GM12878 (cell line): ENCODE data around the gene DLGAP5. TPM values are rescaled to one million over a fixed set of nuclear protein-coding genes. Genes with fewer than 3 reads are reported as not detected.

Source experiments
- ATAC-seq: fragments of 200-7000 bp; cut with Tn5 transposase; 3 replicates; pipeline ENCODE4 v1.9.1; 2020; ENCODE audit warnings: mild to moderate bottlenecking, moderate library complexity
- BruUV-seq: library from RNA; stranded (reverse); fragments of 400-500 nt; replicated peaks from 2 replicates; lab custom pipeline; 2021; lab: Mats Ljungman, UMichigan
- CTCF ChIA-PET: fragments of 300-600 bp; sonication (Branson Sonifier 250); formaldehyde crosslinking; extraction: SDS; loops from one replicate; lab custom pipeline; 2021; ENCODE audit warnings: inconsistent platforms; lab: Yijun Ruan, JAX
- POLR2A ChIA-PET: fragments of 350-600 bp; formaldehyde crosslinking; extraction: SDS; loops from one replicate; lab custom pipeline; 2021; ENCODE audit warnings: inconsistent platforms; lab: Charles Lee
- RAD21 ChIA-PET: fragments of 300-600 bp; sonication (Branson Sonifier 250); formaldehyde crosslinking; loops from one replicate; lab custom pipeline; 2023; ENCODE audit warnings: antibody characterized with exemption; ENCODE audit not compliant: unreplicated experiment; lab: Charles Lee
- SMC1A ChIA-PET: fragments of 300-600 bp; sonication (Branson Sonifier 250); formaldehyde crosslinking; loops from one replicate; lab custom pipeline; 2023; ENCODE audit not compliant: unreplicated experiment, uncharacterized antibody; lab: Charles Lee
- DNase-seq: peaks from one replicate; pipeline ENCODE4 v3.0.0-alpha.2; 2011; ENCODE audit warnings: low read depth, low spot score
- FAIRE-seq: peaks from 3 replicates; lab custom pipeline; 2011; peaks lifted over from hg19 to GRCh38; lab: Jason Lieb, UNC
- H2AFZ ChIP-seq: 2 replicates; pipeline ENCODE4 v1.6.0; 2011; ENCODE audit warnings: low read depth, low read length, control low read depth; ENCODE audit not compliant: control insufficient read depth
- H3K27ac ChIP-seq: 2 replicates; pipeline ENCODE4 v1.5.1; 2011; ENCODE audit warnings: control low read depth; ENCODE audit not compliant: control insufficient read depth, insufficient read depth
- H3K27me3 ChIP-seq, 2 experiments: replicated peaks in 1 of 2; 2 replicates each; pipeline versions ENCODE4 v1.6.0 to v1.6.1; 2011; ENCODE audit warnings: low read length in 1 of 2; ENCODE audit not compliant: control insufficient read depth in 2 of 2, insufficient read depth in 2 of 2
- H3K36me3 ChIP-seq, 2 experiments: 2 replicates each; pipeline ENCODE4 v1.5.1; 2011; ENCODE audit warnings: low read length in 1 of 2; ENCODE audit not compliant: control insufficient read depth in 2 of 2, insufficient read depth in 2 of 2
- H3K4me1 ChIP-seq: 2 replicates; pipeline ENCODE4 v1.6.1; 2011; ENCODE audit warnings: mild to moderate bottlenecking, low read length, moderate library complexity, mixed read lengths; ENCODE audit not compliant: control insufficient read depth, insufficient read depth
- H3K4me2 ChIP-seq: 2 replicates; pipeline ENCODE4 v1.6.0; 2011; ENCODE audit warnings: control low read depth; ENCODE audit not compliant: control insufficient read depth, insufficient read depth
- H3K4me3 ChIP-seq: fragments of 200-600 bp; sonication (generic); 2 replicates; pipeline ENCODE4 v1.5.1; 2016
- H3K79me2 ChIP-seq: 2 replicates; pipeline ENCODE4 v1.6.0; 2011; ENCODE audit warnings: low read length; ENCODE audit not compliant: control insufficient read depth, insufficient read depth
- H3K9ac ChIP-seq: 2 replicates; pipeline ENCODE4 v1.8.0; 2011; ENCODE audit warnings: low read length, control low read depth, mixed read lengths; ENCODE audit not compliant: control insufficient read depth, insufficient read depth
- H3K9me3 ChIP-seq: replicated peaks from 3 replicates; pipeline ENCODE4 v1.5.1; 2011; ENCODE audit warnings: mild to moderate bottlenecking, low read length; ENCODE audit not compliant: control insufficient read depth, insufficient read depth
- H4K20me1 ChIP-seq: 2 replicates; pipeline ENCODE4 v1.6.0; 2011; ENCODE audit not compliant: control insufficient read depth, insufficient read depth
- CHD4 ChIP-seq: fragments of 200-600 bp; sonication (generic); IDR thresholded peaks from 2 replicates; pipeline ENCODE4 v1.6.1; 2016; ENCODE audit warnings: mild to moderate bottlenecking
- CREM ChIP-seq: IDR thresholded peaks from 2 replicates; pipeline ENCODE4 v1.6.1; 2014; ENCODE audit warnings: antibody characterized with exemption, low read depth
- IKZF2 ChIP-seq, 2 experiments: fragments of 450-650 bp; IDR thresholded peaks; 2 replicates each; pipeline ENCODE4 v1.6.1; 2017; ENCODE audit warnings: mild to moderate bottlenecking in 2 of 2, moderate library complexity in 2 of 2
- KDM1A ChIP-seq: fragments of 200-600 bp; sonication (generic); IDR thresholded peaks from 2 replicates; pipeline ENCODE4 v1.6.1; 2016; ENCODE audit warnings: borderline replicate concordance
- NRF1 ChIP-seq: conservative IDR thresholded peaks from 2 replicates; pipeline ENCODE4 v1.6.1; 2011; ENCODE audit warnings: mild to moderate bottlenecking, low read depth, low read length, improper control_type of control experiment
- PML ChIP-seq: IDR thresholded peaks from 2 replicates; pipeline ENCODE4 v1.6.1; 2012; ENCODE audit warnings: low read length, inconsistent platforms
- RB1 ChIP-seq: fragments of 450-650 bp; formaldehyde crosslinking; IDR thresholded peaks from 2 replicates; pipeline ENCODE4 v1.6.1; 2017; ENCODE audit warnings: mild to moderate bottlenecking, borderline replicate concordance
- YY1 ChIP-seq: IDR thresholded peaks from 2 replicates; pipeline ENCODE4 v1.6.1; 2011; ENCODE audit warnings: low read depth, mild to moderate bottlenecking, low read length
- ZBTB40 ChIP-seq: fragments of 450-650 bp; IDR thresholded peaks from 2 replicates; pipeline ENCODE4 v1.6.1; 2016; ENCODE audit warnings: mild to moderate bottlenecking, moderate library complexity, borderline replicate concordance
- ZNF274 ChIP-seq: IDR thresholded peaks from one replicate; pipeline ENCODE4 v1.8.0; 2011; ENCODE audit not compliant: insufficient read length, insufficient read depth
- in situ Hi-C: fragments of 300-500 bp; cut with MboI; formaldehyde crosslinking; loops from 9 replicates; pipeline ENCODE4 v1.14.3; 2018; ENCODE audit warnings: mixed read lengths
- intact Hi-C: fragments of 100-400 bp; cut with micrococcal nuclease; formaldehyde crosslinking; loops from one replicate; pipeline ENCODE4 v1.14.2; 2022; ENCODE audit not compliant: unreplicated experiment
- polyA plus RNA-seq, 11 experiments: library from polyadenylated mRNA; depleted of rRNA in 4 of 11; unstranded in 6 of 11; stranded (reverse) in 5 of 11; fragments of >200 nt; fragmentation: Nextera tagmentation in 4 of 11; fragmentation: Illumina TruSeq in 1 of 11; extraction: Ambion mirVana in 4 of 11; extraction: Trizol in 1 of 11; gene quantifications; 1 replicate in 1 of 11; 2 replicates in 10 of 11; pipeline versions ENCODE4 v1.2.1 to v1.2.3, GENCODE V29; 2011 to 2016; ENCODE audit warnings: inconsistent platforms in 2 of 11, missing spikeins in 2 of 11, low read depth in 1 of 11
- total RNA-seq, 4 experiments: library from RNA; depleted of rRNA in 3 of 4; stranded (reverse); fragments of >200 nt in 3 of 4; fragmentation: Illumina TruSeq in 1 of 4; extraction: Trizol in 1 of 4; gene quantifications; 2 replicates each; pipeline versions ENCODE4 v1.2.1 to v1.2.3, GENCODE V29; 2013 to 2021
- TF ChIP-seq, protein P1 (sequence below), 3 experiments: IDR thresholded peaks in 2 of 3; conservative IDR thresholded peaks in 1 of 3; 2 replicates each; pipeline ENCODE4 v1.5.1; 2011; ENCODE audit warnings: low read depth in 3 of 3, low read length in 3 of 3, mild to moderate bottlenecking in 3 of 3, control low read depth in 2 of 3, moderate library complexity in 2 of 3, inconsistent platforms in 1 of 3, mixed read lengths in 1 of 3; ENCODE audit not compliant: control insufficient read depth in 2 of 3, insufficient read depth in 1 of 3; ENCODE audit errors: extremely low read depth in 1 of 3
- TF ChIP-seq, protein P2 (sequence below): fragments of 450-650 bp; IDR thresholded peaks from 2 replicates; pipeline ENCODE4 v1.6.1; 2016; ENCODE audit warnings: mild to moderate bottlenecking

DLGAP5 gene
- total and polyA plus RNA-seq, 10 of the 15 experiments (the other 5 are each of a cell fraction or from before 2014, with no cell fraction given) = 40.9 to 106 (median 67.6) TPM

DNA sequence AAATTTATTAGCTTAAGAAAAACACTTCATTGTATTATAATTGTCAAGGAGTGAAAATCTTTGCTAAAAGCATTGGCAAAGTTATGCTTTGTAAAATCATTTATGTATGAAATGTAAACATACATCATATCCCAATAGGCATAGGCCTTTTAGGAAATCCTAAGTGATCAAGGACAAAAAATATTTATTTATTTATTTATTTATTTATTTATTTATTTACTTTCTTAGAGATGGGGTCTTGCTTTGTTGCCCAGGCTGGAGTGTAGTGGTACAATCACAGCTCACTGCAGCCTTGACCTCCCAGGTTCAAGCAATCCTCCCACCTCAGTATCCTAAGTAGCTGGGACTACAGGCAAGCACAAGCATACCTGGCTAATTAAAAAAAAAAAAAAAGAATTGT, 32.0 kb upstream of the DLGAP5 start:
- DNase-seq = no peak
- Histone ChIP-seq H3K9me3 (no peaks in the 10 kb centered on the region; the same call in 1 of the 3 replicates), H2AFZ (no peak overlapping the region), H3K79me2 (no peaks in the 10 kb centered on the region), H3K36me3 (no peaks in the 10 kb centered on the region), H3K9ac (no peak overlapping the region), H3K4me2 (no peak overlapping the region), H3K27ac (no peak overlapping the region), H4K20me1 (no peaks in the 10 kb centered on the region), H3K27me3 (no peaks in the 10 kb centered on the region), H3K4me1 (no peaks in the 10 kb centered on the region), H3K4me3 (no peak overlapping the region)
- CTCF ChIA-PET = interaction anchor here (0.8 kb wide), 1 partner anchor 131 kb away, joined by 3 read pairs; no protein-coding TSS in a partner anchor
- RAD21 ChIA-PET = no interaction called here
- no peak for TF ChIP-seq CHD4
- no peak for TF ChIP-seq ZBTB40
- TF ChIP-seq KDM1A = no peak
- no peak for TF ChIP-seq YY1
- TF ChIP-seq IKZF2 (IDR thresholded peaks at IDR 0.05) = no peak
- TF ChIP-seq PML = no peak
- no peak for TF ChIP-seq CREM
- no peak for TF ChIP-seq ZNF274
- TF ChIP-seq, protein P1, sequence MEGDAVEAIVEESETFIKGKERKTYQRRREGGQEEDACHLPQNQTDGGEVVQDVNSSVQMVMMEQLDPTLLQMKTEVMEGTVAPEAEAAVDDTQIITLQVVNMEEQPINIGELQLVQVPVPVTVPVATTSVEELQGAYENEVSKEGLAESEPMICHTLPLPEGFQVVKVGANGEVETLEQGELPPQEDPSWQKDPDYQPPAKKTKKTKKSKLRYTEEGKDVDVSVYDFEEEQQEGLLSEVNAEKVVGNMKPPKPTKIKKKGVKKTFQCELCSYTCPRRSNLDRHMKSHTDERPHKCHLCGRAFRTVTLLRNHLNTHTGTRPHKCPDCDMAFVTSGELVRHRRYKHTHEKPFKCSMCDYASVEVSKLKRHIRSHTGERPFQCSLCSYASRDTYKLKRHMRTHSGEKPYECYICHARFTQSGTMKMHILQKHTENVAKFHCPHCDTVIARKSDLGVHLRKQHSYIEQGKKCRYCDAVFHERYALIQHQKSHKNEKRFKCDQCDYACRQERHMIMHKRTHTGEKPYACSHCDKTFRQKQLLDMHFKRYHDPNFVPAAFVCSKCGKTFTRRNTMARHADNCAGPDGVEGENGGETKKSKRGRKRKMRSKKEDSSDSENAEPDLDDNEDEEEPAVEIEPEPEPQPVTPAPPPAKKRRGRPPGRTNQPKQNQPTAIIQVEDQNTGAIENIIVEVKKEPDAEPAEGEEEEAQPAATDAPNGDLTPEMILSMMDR (IDR thresholded peaks at IDR 0.05 in 2 of 3, conservative IDR thresholded peaks at IDR 0.05 in 1 of 3; ENCODE audit: control insufficient read depth in 2 of 3, extremely low read depth in 1 of 3, insufficient read depth in 1 of 3, low read depth in 3 of 3, low read length in 3 of 3) = no peak
- TF ChIP-seq, protein P2, sequence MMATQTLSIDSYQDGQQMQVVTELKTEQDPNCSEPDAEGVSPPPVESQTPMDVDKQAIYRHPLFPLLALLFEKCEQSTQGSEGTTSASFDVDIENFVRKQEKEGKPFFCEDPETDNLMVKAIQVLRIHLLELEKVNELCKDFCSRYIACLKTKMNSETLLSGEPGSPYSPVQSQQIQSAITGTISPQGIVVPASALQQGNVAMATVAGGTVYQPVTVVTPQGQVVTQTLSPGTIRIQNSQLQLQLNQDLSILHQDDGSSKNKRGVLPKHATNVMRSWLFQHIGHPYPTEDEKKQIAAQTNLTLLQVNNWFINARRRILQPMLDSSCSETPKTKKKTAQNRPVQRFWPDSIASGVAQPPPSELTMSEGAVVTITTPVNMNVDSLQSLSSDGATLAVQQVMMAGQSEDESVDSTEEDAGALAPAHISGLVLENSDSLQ = no peak
- no peak for TF ChIP-seq NRF1
- TF ChIP-seq RB1 = no peak
- BruUV-seq = no TSS peak
- SMC1A ChIA-PET = interaction anchor here (1.2 kb wide), 1 partner anchor 12 kb away, joined by 3 read pairs; no protein-coding TSS in a partner anchor
- in situ Hi-C loops = no loop called here
- intact Hi-C loops = no loop called here
- no peak for ATAC-seq
- no peak for FAIRE-seq
- POLR2A ChIA-PET = interaction anchor here (0.6 kb wide), 1 partner anchor 142 kb away, joined by 3 read pairs; no protein-coding TSS in a partner anchor
